Activated CD8-positive, alpha-beta T cell treated with anti-CD3 and anti-CD28 coated beads, Interleukin-2, amount 10 ng/mL, durations not matched to agents 7 days and 5 days (primary cell): ENCODE data around the gene RGS6. TPM values are rescaled to one million over a fixed set of nuclear protein-coding genes. Genes with fewer than 3 reads are reported as not detected.

Source experiments
- ATAC-seq: fragments of 150-1000 bp; cut with Tn5 transposase; one replicate; pipeline ENCODE4 v1.10.0; 2021; ENCODE audit warnings: moderate library complexity
- CTCF ChIA-PET: fragments of 350-600 bp; sonication (Branson Sonifier 250); formaldehyde crosslinking; loops from one replicate; lab custom pipeline; 2021; ENCODE audit warnings: antibody characterized with exemption; lab: Charles Lee
- POLR2A ChIA-PET: fragments of 350-600 bp; sonication (Branson Sonifier 250); formaldehyde crosslinking; loops from one replicate; lab custom pipeline; 2021; ENCODE audit warnings: antibody characterized with exemption; lab: Charles Lee
- DNase-seq: peaks from one replicate; pipeline ENCODE4 v3.0.0-alpha.2; 2020
- H3K27ac Mint-ChIP-seq: one replicate; pipeline ENCODE4 v1.8.0; 2021; ENCODE audit warnings: mild to moderate bottlenecking, mixed read lengths
- H3K27me3 Mint-ChIP-seq: one replicate; pipeline ENCODE4 v1.8.0; 2021; ENCODE audit warnings: low read depth, mixed read lengths
- H3K36me3 Mint-ChIP-seq: one replicate; pipeline ENCODE4 v1.8.0; 2021; ENCODE audit warnings: low read depth, mixed read lengths
- H3K4me1 Mint-ChIP-seq: one replicate; pipeline ENCODE4 v1.8.0; 2021; ENCODE audit warnings: low read depth, mixed read lengths
- H3K4me3 Mint-ChIP-seq: one replicate; pipeline ENCODE4 v1.8.0; 2021; ENCODE audit warnings: mild to moderate bottlenecking, mixed read lengths
- H3K9me3 Mint-ChIP-seq: one replicate; pipeline ENCODE4 v1.8.0; 2022; ENCODE audit warnings: mixed read lengths; ENCODE audit not compliant: insufficient read depth
- total RNA-seq, 2 experiments: library from RNA; stranded (reverse); gene quantifications; one replicate each; pipeline ENCODE4 v1.2.3, GENCODE V29; 2021

RGS6 gene
- total RNA-seq, 2 experiments from 2014 or later, result 0.16 to 0.47 TPM

DNA sequence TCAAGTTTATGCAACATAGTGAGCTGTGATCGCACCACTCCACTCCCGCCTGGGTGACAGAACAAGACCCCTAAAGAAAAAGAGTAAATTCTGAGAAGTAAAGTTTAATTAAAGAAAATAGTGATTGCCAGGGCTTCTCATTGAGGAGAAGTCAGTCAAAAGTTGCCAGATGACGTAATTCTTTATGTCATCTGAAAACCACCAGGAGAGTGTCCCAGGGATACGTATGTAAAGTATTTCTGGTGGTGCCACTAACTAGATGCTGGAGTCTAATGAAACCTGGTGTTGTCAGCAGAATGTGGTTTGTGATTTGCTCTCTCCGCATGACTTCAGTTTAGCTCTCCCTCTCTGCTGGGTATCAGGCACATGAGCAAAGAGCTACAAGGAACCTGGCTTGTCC, 569.2 kb downstream of the RGS6 start:
- ATAC-seq (no peak), DNase-seq (no peak)
- Mint-ChIP-seq H3K4me3 (no peak overlapping the region), H3K27me3 (peaks cover 31% of the 10 kb centered on the region), H3K36me3 (peaks cover 7% of the 10 kb centered on the region), H3K27ac (no peak overlapping the region), H3K9me3 (peaks cover 3% of the 10 kb centered on the region), H3K4me1 (no peaks in the 10 kb centered on the region)
- ChIA-PET POLR2A (interaction anchor here (0.8 kb wide), 1 partner anchor 62 kb away, joined by 3 read pairs; no protein-coding TSS in a partner anchor), CTCF (no interaction called here)

DNA sequence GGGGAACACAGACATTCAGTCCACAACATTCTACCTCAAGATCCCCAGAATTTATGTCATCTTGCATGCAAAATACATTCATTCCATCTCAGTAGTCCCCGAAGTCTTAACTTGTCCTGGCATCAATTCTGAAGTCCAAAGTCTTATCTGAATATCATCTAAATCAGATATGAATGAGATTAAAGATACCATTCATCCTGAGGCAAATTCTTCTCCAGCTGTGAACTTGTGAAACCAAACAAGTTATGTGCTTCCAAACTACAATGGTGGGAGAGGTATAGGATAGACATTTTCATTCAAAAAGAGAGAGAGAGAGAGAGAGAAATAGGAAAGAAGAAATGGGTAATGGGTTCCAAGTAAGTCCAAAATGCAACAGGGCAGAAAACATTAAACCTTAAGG, 571.0 kb downstream of the RGS6 start:
- ATAC-seq (no peak), DNase-seq (no peak)
- Mint-ChIP-seq H3K27me3 (peaks cover 22% of the 10 kb centered on the region), H3K36me3 (peaks cover 10% of the 10 kb centered on the region), H3K4me3 (no peak overlapping the region), H3K4me1 (no peaks in the 10 kb centered on the region), H3K9me3 (peaks cover 3% of the 10 kb centered on the region), H3K27ac (no peak overlapping the region)
- CTCF ChIA-PET, result interaction anchor here (3.8 kb wide), 1 partner anchor 11 kb away, joined by 22 read pairs; no protein-coding TSS in a partner anchor
- POLR2A ChIA-PET, result interaction anchor here (0.6 kb wide), 1 partner anchor 31 kb away, joined by 3 read pairs; no protein-coding TSS in a partner anchor

DNA sequence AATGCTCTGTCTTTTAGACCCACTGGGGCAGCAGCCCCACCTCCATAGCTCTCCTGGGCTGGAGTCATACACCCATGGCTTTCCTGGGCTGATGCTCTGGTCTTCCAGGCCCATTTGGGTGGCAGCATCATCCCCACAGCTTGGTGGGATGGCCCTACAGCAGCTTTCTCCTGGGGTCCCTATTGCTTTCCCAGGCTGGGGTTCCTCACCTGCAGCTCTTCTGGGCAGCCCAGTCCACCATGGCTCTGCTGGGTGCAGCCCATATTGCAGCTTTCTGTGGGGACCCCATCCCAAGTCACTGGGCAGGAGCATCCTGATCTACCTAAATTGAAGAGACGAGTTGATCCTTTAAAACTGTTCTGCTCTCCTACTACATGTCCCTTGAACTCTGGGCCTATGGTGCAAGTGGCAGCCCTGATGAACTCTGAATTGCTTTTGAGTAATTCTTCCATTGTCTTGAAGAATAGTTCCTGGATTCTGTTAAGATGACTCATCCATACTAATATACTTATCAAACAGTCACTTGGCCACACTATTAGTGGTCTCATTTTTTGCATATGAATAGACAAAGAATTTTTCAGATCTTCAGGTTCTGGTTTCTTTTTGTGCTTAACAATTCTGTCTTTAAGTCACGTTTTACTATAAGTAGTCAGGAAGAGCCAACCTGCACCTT, 571.6 kb downstream of the RGS6 start:
- Mint-ChIP-seq H3K27me3 (peaks cover 24% of the 10 kb centered on the region), H3K4me1 (no peaks in the 10 kb centered on the region), H3K27ac (no peak overlapping the region), H3K9me3 (peaks cover 3% of the 10 kb centered on the region), H3K36me3 (peaks cover 10% of the 10 kb centered on the region), H3K4me3 (no peak overlapping the region)
- ATAC-seq (no peak), DNase-seq (no peak)
- POLR2A ChIA-PET, result interaction anchor here (0.6 kb wide), 1 partner anchor 31 kb away, joined by 3 read pairs; no protein-coding TSS in a partner anchor
- CTCF ChIA-PET, result interaction anchor here (3.8 kb wide), 1 partner anchor 11 kb away, joined by 22 read pairs; no protein-coding TSS in a partner anchor

DNA sequence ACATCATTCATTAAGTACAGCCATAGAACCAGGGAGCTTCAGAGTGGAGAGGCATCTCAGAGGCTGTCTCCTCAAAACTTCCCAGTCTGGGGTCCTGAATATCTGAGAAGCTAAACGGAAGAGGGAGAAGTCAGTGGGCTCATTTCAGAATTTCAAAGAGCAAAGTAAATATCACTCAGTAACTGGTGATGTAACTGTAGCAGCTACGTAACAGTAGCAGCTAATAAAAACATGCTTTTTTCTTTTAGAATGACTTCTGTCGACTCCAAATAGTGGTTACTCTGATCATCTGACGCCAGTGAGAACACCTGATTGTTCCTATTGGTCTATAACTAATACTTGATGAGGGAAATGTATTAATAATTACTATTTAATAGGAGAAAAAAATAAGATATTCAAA, 578.3 kb downstream of the RGS6 start:
- CTCF ChIA-PET, result interaction anchor here (0.9 to 2.4 kb wide), 3 partner anchors 11 to 383 kb away, joined by 3 to 8 read pairs (median 4); partner anchors contain the start of gene DPF3
- Mint-ChIP-seq H3K4me3 (no peak overlapping the region), H3K36me3 (peaks cover 3% of the 10 kb centered on the region), H3K27ac (no peak overlapping the region), H3K4me1 (peaks cover 33% of the 10 kb centered on the region), H3K9me3 (no peaks in the 10 kb centered on the region), H3K27me3 (peaks cover 30% of the 10 kb centered on the region)
- ATAC-seq (no peak), DNase-seq (no peak)
- POLR2A ChIA-PET, result no interaction called here

DNA sequence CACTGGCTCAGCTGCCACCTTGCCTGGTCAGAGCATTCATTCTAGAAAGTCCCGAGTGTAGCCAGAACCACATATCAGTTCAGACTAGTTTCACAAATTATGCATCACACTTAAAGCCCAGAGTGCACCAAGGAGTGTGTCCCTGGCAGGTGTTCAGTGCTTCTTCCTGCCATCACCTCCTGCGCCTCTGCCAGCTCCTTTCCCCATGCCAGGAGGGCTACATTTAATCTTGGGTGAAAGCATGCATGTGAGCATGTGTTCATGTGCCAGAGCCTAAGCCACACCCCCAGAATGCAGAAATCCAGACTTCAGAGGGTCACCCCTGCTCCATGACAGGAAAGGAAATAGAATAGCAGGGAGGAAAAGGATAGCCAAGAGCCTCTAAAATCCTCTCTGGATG, 580.1 kb downstream of the RGS6 start:
- no peak for ATAC-seq
- H3K4me3 Mint-ChIP-seq, result no peak overlapping the region

DNA sequence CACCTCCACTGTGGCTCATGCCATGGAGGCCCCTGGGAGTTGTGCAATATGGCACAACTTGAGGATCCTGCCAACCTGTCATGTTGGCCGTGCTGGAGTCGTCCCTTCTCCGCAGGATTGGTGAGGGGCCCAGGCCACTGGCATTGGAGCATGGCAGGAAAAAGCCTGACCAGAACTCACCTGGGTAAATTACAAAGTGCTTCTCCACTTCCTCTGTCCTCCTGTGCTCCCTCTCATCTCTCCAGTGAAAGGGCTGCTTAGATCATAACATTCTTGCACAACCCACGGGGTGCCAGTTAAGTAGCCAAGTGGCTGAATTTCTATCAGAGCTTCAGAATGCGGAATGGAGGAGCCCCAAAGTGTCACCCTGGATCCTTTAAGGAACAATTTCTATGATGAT, 580.7 kb downstream of the RGS6 start:
- Mint-ChIP-seq H3K9me3 (no peaks in the 10 kb centered on the region), H3K36me3 (no peaks in the 10 kb centered on the region), H3K4me1 (peaks cover 56% of the 10 kb centered on the region), H3K27me3 (peaks cover 26% of the 10 kb centered on the region), H3K27ac (peak overlapping the region; percentile 52), H3K4me3 (no peak overlapping the region)
- POLR2A ChIA-PET, result no interaction called here
- no peak for ATAC-seq
- CTCF ChIA-PET, result interaction anchor here (1.4 to 9.8 kb wide), 13 partner anchors 11 to 435 kb away, joined by 3 to 209 read pairs (median 11); no protein-coding TSS in a partner anchor
- no peak for DNase-seq

More for the DNA sequence above, 580.1 kb downstream of the RGS6 start:
- DNase-seq, result no peak
- no peak overlapping the region for H3K27ac Mint-ChIP-seq
- no peaks in the 10 kb centered on the region for H3K9me3 Mint-ChIP-seq
- ChIA-PET POLR2A (no interaction called here), CTCF (interaction anchor here (2.2 to 9.8 kb wide), 4 partner anchors 34 to 435 kb away, joined by 4 to 209 read pairs (median 90); no protein-coding TSS in a partner anchor)
- H3K4me1 Mint-ChIP-seq, result peaks cover 50% of the 10 kb centered on the region
- H3K27me3 Mint-ChIP-seq, result peaks cover 26% of the 10 kb centered on the region
- H3K36me3 Mint-ChIP-seq, result peaks cover 3% of the 10 kb centered on the region

DNA sequence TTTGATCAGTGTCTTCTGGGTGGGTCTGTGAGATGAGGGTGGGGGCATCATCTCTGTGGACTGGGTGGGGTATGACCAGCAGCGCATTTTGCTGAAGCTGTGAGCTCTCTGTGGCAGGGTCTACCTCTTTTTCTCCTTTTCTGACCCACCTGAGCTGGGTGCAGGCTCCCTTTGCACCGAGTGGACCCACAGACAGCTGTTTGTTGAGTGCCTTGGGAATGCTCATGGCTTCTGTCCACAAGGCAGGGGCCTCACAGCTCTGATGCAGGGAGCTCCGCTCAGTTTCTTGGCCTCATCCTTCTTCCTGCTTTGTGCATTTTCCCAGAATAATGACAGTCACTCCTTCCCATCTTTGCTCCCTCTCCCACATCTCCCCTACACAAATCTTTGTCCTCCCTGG, 581.1 kb downstream of the RGS6 start:
- POLR2A ChIA-PET, result interaction anchor here (0.6 kb wide), 1 partner anchor 19 kb away, joined by 3 read pairs; no protein-coding TSS in a partner anchor
- Mint-ChIP-seq H3K27ac (peak overlapping the region; percentile 67), H3K36me3 (no peaks in the 10 kb centered on the region), H3K27me3 (peaks cover 26% of the 10 kb centered on the region), H3K4me1 (peaks cover 61% of the 10 kb centered on the region), H3K9me3 (no peaks in the 10 kb centered on the region), H3K4me3 (no peak overlapping the region)
- ATAC-seq (no peak), DNase-seq (no peak)
- CTCF ChIA-PET, result interaction anchor here (0.6 to 9.8 kb wide), 44 partner anchors 8 to 545 kb away, joined by 3 to 209 read pairs (median 5); partner anchors contain the start of genes DCAF4, DPF3 and RBM25

DNA sequence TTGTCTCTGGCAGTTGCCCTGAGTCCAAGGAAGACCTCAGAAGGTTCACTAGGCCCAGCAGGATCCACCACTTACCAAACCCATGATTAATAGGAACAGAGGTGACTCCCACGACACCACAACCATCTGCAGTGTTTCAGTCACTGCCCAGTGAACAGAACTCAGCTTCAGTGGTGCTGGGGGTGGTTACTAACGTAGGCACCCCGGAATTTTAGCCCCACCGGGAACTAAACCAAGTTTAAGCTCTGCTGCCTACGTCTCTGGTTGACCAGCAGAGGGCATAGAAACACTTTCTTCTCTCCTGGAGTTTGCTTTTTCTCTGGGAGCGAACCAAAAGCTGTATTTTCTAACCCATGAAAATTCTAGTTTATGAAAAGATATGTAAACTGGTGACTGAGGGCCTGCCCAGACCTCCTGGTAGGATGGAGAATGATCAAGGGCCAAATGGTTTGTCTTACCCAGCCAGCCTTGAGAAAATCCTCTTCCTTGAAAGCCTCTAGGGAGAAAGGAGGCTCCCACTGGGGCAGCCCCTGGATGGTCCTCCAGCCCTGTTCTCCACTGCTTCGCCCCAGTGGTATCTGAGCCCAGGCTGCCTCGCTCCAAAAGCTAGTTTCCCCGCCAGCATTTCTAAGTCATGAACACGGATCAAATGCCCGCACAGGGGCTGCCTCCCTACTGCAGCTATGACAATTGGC, 581.9 kb downstream of the RGS6 start:
- POLR2A ChIA-PET, result interaction anchor here (0.6 kb wide), 1 partner anchor 20 kb away, joined by 3 read pairs; no protein-coding TSS in a partner anchor
- CTCF ChIA-PET, result interaction anchor here (0.6 to 9.8 kb wide), 49 partner anchors 9 to 544 kb away, joined by 3 to 209 read pairs (median 5); partner anchors contain the start of genes DCAF4, DPF3 and RBM25
- Mint-ChIP-seq H3K9me3 (no peaks in the 10 kb centered on the region), H3K27me3 (peaks cover 24% of the 10 kb centered on the region), H3K4me3 (no peak overlapping the region), H3K27ac (peak overlapping the region; percentile 67), H3K36me3 (no peaks in the 10 kb centered on the region), H3K4me1 (peaks cover 68% of the 10 kb centered on the region)
- ATAC-seq (no peak), DNase-seq (no peak)

DNA sequence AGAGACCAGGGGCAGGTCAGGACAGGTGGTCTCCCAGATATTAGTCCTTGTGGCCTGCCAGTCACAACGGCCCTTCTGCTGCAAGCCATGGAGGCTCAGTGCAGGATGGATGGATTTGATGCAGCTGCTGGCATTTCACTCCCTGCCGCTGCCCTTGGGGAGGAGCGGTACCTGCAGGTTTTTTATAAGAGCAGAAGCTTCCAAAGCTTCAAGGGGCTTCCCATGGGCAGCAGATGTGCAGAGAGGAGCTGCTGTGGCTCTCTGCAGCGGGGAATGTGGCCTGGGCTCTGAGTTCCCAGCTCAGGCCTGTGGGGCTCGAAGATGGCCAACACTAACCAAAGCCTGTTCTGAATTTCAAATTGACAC, 582.4 kb downstream of the RGS6 start:
- ChIA-PET CTCF (interaction anchor here (0.7 to 9.8 kb wide), 42 partner anchors 9 to 544 kb away, joined by 3 to 209 read pairs (median 5); partner anchors contain the start of genes DCAF4, DPF3 and RBM25), POLR2A (no interaction called here)
- ATAC-seq, result no peak
- peaks cover 74% of the 10 kb centered on the region for H3K4me1 Mint-ChIP-seq
- H3K4me3 Mint-ChIP-seq, result no peak overlapping the region
- no peak for DNase-seq
- H3K27ac Mint-ChIP-seq, result no peak overlapping the region
- H3K36me3 Mint-ChIP-seq, result peaks cover 2% of the 10 kb centered on the region
- H3K27me3 Mint-ChIP-seq, result peaks cover 20% of the 10 kb centered on the region
- peaks cover 2% of the 10 kb centered on the region for H3K9me3 Mint-ChIP-seq

DNA sequence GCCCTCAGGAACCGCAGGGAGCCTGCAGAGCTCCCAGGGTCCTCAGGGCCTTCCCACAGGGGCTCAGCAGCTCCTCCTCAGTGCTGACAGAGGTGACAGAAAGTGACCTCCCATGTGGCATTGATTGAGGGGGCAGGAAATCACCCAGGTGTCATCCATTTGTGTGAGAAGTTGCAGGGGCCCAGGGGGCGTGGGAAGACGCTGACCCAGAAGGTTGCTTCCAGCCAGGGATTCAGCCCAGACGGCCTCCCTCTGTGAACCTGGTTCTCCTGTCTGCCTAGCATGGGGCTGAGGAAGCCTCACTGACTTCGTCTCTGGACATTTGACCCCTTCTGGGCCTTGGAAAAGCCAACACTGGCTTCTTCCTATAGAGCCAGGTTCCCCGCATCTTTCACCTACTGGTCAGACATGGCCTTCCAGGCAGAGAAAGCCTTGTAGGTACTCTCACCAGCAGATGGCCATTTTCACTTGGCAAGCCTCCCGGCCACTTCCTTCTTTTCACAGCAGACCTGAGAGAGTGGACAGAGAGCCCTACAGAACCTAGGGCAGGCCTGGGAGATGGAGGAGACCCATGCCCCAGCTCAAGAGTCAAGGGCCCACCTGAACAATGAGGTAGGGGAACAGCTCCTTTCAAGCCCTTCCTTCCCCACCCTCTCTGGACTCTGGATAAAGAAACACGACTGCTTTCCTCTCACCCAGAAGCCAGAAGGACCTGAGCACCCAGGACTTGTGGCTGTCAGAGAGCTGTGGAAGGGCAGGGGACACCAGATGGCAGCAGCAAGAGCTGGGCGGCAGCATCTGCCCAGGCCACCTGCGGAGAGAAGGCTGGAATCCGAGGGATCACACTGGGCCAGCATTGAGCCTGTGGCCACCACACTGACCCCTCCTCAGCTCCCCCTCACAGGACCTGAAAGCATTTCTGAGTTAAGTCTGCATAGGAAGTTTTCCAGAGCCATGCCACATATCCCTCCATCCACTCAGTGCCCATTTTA, 583.8 kb downstream of the RGS6 start:
- DNase-seq (no peak), ATAC-seq (no peak)
- Mint-ChIP-seq H3K27ac (peak overlapping the region; percentile 93), H3K27me3 (peaks cover 10% of the 10 kb centered on the region), H3K4me1 (peaks cover 88% of the 10 kb centered on the region), H3K9me3 (peaks cover 14% of the 10 kb centered on the region), H3K4me3 (no peak overlapping the region), H3K36me3 (peaks cover 17% of the 10 kb centered on the region)
- ChIA-PET POLR2A (no interaction called here), CTCF (interaction anchor here (0.6 to 9.8 kb wide), 27 partner anchors 11 to 679 kb away, joined by 3 to 209 read pairs (median 5); partner anchors contain the start of gene DPF3)
